GM21529 (cell line): ENCODE data around the gene WARS2.
A peak's percentile ranks its signal among the peaks of the same experiment; 100 is the strongest.
"Not testable (repeated sequence)": the region's sequence is repeated elsewhere in the genome, so short reads cannot be mapped to it uniquely, and the experiment has no call there.

ENCODE experiments used
- ATAC-seq: cut with Tn5 transposase; IDR thresholded peaks from one replicate; pipeline ENCODE4 v1.9.1; 2021; ENCODE audit not compliant: unreplicated experiment

The WARS2 gene

DNA sequence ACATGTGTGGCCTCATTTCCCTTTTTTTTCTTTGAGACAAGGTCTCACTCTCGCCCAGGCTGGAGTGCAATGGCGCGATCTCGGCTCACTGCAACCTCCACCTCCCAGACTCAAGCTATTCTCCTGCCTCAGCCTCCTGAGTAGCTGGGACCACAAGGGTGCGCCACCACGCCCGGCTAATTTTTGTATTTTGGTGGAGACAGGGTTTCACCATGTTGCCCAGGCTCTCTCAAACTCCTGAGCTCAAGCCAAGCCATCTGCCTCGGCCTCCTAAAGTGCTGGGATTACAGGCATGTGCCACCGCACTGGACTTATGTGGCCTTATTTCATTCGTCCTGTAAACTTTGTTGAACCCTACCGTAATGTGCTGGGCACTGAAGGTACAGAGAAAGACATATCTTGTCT is 569 bp upstream of the WARS2 start:
- no peak for ATAC-seq

DNA sequence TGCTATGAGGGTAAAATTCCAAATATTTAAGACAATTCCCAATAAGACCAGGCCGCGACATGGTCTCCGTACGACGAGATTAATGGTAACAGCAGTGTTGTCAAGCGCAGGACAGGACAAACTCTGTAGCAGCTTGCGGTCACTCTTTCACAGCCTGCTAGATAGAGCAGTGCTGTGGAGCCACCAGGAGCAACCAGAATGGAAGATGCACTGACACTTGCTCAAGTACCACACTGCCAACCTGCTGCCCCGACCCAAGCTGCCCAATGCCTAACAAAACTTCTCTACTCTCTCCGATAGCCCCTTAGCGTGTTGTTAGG is 636 bp downstream of the WARS2 start:
- ATAC-seq: peak; percentile 30

GRCh38 chr1:119139403-119139802 is 1.1 kb downstream of the WARS2 start:
- no peak for ATAC-seq

DNA sequence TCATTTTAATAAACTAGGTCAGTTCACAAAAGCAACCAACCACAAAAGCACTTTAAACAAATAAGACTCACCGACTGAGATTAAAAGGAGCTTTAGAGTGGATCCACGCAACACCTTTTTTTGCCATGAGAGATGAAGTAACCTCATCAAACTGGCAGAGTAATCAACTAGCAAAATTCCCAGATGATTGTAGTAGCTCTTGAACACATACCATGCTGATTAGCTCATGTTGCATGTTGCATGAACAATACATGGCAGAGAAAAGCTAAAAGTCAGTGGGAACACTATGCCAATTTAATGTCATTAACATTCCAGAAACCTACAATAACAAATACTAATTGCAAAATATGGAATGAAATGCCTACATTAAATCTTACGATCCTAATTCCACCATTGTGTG is 4.1 kb downstream of the WARS2 start:
- no peak for ATAC-seq

GRCh38 chr1:119133987-119134386 is 6.5 kb downstream of the WARS2 start:
- ATAC-seq: no peak

DNA sequence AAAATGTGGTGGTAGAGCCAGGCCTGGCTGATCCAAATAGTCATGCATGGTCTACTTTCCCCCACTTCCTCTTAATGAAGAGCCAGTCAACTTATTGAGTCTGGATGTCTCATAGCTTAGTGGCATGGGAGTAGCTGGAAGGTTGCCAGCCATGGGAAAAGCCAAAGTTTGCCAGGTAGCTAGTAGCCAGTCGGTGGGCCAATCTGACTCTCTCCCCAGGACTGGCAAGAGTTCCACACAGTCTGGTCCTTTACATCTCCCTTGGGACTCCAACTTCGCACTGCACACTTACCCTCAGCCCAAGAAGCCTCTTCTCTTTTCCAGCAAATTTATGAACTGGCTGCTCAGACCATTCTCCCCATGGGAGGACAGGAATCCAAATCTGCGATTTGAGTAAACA is 8.3 kb downstream of the WARS2 start:
- ATAC-seq: no peak

DNA sequence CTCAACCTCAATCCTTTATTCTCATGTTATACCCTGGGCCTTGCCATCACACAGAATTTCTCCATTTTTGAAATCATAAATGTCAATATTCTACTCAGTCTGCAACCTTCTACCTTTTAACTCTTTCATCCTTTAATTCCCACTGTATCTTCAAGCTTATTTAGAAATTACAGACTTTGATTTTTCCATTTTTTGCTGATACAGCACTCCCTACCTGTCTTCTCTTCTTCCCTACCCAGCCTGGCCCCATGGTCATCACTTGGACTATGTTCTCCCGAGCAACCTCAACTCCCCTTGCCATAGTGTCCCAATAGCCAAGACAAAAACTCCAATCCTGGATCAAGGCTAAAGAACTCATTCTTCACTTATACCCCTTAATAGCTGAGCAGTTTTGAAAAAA is 14.6 kb downstream of the WARS2 start:
- no peak for ATAC-seq

GRCh38 chr1:119124764-119125163 is 15.7 kb downstream of the WARS2 start:
- ATAC-seq: no peak

GRCh38 chr1:119121872-119122271 is 18.6 kb downstream of the WARS2 start:
- ATAC-seq: not testable (repeated sequence)

- ATAC-seq: no peak
Observed at GRCh38 chr1:119116725-119117124, 23.7 kb downstream of the WARS2 start.

- ATAC-seq: no peak
Observed at GRCh38 chr1:119115736-119116135, 24.7 kb downstream of the WARS2 start.

- no peak for ATAC-seq
Observed at GRCh38 chr1:119115311-119115710, 25.1 kb downstream of the WARS2 start.

DNA sequence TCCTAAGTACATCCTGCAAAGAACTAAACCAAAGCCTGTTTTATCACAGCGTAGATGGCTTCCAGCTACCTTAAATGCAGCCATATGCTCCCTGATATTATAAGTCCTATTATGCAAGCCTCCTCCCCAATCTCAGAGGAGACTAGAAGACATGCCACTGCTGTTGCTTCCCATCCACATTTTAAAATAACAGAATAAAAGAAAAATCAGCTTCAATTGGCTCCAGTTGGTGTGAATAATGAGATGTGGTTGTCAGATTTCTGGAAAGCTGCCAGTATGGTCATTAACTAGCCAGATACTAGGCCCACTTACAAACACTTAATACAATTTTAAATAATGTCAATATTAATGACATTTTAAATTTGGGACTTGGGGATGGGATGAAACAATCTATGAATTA is 25.7 kb downstream of the WARS2 start:
- no peak for ATAC-seq

DNA sequence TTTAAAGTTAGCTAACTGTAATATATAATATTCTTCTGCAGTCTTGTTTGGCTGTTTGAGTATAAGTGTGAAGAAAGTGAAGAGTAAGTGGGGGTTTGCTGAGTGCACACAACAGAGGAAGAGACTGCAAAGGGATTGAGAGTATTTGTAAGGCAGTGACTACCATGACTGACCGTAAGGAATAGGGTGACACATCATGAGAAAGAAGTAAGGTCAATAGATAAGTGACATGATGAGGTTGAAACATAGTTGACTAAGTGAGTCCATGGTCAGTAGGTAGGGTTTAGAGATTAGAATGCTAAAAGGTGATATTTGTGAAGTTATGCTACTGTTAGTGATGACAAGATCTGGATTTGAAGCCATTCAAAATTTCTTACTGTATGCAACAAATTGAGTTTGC is 27.7 kb downstream of the WARS2 start:
- ATAC-seq: no peak

DNA sequence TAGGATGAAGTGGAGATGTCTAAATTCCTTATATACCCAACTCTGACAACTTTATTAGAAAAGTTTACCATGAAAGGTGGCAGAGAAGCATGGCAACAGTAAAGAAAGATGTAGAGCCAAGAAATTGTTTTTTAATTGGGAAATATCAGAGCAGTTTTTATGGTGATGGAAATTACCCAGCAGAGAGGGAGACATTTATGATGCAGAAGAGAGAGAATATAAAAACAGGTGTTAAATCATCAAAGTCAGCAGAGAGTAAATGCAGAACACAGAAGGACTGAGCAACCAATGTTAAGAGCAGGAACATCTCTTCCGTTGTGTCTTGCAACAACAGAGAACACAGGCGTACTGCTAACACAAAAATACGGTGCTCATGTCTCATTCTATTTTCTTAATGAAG is 28.2 kb downstream of the WARS2 start:
- no peak for ATAC-seq

DNA sequence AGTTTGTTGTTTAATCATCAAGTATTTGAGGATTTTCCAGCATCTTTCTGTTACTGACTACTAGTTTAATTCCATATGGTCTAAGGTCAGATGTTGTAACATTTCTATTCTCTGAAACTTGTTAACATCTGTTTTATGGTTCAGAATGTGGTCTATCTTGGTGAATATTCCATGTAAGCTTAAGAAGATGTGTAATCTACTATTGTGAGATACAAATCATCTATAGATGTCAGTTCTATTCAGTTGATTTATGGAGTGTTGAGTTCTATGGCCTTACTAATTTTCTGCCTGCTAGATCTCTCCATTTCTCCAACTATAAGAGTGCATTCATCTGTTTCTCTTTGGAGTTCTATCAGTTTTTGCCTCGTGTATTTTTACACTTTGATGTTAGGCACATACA is 31.5 kb downstream of the WARS2 start:
- no peak for ATAC-seq

GRCh38 chr1:119103764-119104163 is 36.7 kb downstream of the WARS2 start:
- ATAC-seq: no peak

GRCh38 chr1:119102051-119102450 is 38.4 kb downstream of the WARS2 start:
- ATAC-seq: no peak

DNA sequence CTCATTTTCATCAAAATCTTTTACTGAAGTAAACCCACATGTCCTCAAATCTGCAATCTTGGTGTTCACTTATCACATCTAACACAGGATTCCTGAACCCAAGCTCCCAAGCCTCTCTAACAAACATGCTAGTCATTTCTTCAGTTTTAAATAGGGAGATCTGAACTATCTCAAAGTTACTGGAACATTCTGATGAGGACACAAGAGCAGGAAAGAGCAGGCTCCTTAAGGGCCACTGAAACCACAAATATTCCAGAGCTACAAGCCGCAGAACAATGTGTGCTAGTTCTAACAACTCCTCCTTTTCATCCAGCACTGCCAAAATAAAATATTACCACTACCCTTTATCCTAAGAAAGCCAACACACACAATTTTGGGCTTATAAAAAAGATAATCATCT is 38.9 kb downstream of the WARS2 start:
- no peak for ATAC-seq

DNA sequence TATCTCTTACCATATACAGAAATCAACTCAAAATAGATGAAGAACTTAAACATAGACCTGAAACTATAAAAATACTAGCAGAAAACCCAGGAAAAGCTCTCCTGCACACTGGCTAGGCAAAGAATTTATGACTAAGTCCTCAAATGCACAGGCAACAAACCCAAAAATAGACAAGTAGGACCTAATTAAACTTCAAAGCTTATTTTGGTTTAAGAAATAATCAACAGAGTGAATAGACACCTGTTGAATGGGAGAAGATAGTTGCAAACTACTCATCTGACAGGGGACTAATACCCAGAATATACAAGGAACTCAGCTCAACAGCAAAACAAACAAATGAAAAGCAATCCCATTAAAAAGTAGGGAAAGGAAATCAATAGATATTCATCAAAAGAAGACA is 40.7 kb downstream of the WARS2 start:
- ATAC-seq: no peak

GRCh38 chr1:119097380-119097779 is 43.1 kb downstream of the WARS2 start:
- no peak for ATAC-seq

GRCh38 chr1:119093721-119094120 is 46.7 kb downstream of the WARS2 start:
- ATAC-seq: no peak

DNA sequence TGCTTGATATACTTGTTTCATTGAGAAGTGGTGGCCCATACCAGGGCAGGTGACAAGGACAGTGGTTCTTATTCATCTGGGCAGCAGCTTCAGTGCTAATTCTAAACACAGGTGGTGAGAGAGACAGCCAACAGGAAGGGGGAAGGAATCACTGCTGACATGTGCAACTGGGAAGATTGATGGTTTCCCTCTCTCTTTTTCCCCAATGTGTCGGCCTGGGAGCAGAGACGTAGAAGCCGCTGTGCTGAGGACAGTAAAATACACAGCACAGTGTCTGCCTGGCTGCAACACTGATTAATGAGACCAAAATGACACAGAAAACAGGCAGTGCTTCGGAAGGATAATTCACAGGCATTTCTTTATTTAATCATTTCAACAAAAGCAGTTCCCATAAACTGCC is 48.8 kb downstream of the WARS2 start:
- ATAC-seq: no peak

DNA sequence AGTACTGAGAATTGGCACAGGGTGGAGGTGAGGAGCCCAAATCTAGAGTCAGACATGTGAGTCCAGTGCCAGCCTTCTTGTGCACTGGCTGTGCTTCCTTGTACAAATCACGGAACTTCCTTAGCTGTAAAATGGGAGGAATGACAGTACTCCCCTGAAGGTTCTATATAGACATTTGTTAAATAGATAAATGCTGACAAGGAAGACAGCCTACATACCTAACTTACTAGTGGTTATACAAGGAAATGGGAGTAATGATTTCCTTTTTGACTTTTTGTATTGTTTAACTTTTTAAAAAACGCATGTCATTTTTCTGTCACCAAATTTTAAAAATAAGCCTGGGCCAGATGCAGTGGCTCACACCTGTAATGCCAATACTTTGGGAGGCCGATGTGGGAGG is 50.2 kb downstream of the WARS2 start:
- no peak for ATAC-seq
